NCI-H1417 (cell line): ENCODE data around the gene SLC4A9.
"Not testable (repeated sequence)": the region's sequence is repeated elsewhere in the genome, so short reads cannot be mapped to it uniquely, and the experiment has no call there.

Experiments
- DNase-seq, 3 experiments: peaks; one replicate each; lab custom pipeline; 2025; lab: John Stamatoyannopoulos, UW

Gene SLC4A9

GRCh38 chr5:140399979-140400729, 40.2 kb downstream of the SLC4A9 start:
- DNase-seq, result peak in 1 of 3 experiments; percentile 20

- DNase-seq, result peak; percentile 92 to 97 (median 95)
These were observed 40.9 kb downstream of the SLC4A9 start for GRCh38 chr5:140400730-140401361.

- peak; percentile 97 to 99 (median 98) for DNase-seq
These were observed 41.6 kb downstream of the SLC4A9 start, which contains the start of gene ANKHD1 for GRCh38 chr5:140401362-140402257. Gene ANKHD1 (plus strand): TSS chr5:140401833. CDS start chr5:140401968, 135 bp downstream.

GRCh38 chr5:140402258-140403074, 42.5 kb downstream of the SLC4A9 start:
- DNase-seq, result peak in 2 of 3 experiments; percentile 38 to 56

DNA sequence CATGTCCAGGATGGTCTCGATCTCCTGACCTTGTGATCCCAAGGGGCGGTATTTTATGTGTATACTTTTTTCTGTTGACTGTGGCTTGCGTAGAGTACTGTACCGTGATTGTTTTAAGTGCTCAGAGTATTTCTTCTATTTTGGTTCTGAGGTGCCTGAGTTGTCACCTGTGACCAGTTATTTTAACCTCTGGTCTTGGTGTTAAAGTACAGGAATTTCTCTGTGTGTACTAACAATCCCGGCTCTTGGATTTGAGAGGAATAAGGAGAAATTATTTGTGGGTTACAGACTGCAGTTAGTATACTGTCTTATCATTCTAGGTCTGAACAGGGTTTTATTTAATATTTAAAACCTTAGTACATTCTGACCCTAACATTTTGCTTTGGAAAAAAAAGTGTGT, 43.6 kb downstream of the SLC4A9 start:
- DNase-seq, result no peak

GRCh38 chr5:140408750-140409241, 48.8 kb downstream of the SLC4A9 start:
- DNase-seq, result peak in 1 of 3 experiments; percentile 6

GRCh38 chr5:140413230-140413629, 53.2 kb downstream of the SLC4A9 start:
- no peak for DNase-seq

GRCh38 chr5:140417235-140417634, 57.2 kb downstream of the SLC4A9 start:
- no peak for DNase-seq

DNA sequence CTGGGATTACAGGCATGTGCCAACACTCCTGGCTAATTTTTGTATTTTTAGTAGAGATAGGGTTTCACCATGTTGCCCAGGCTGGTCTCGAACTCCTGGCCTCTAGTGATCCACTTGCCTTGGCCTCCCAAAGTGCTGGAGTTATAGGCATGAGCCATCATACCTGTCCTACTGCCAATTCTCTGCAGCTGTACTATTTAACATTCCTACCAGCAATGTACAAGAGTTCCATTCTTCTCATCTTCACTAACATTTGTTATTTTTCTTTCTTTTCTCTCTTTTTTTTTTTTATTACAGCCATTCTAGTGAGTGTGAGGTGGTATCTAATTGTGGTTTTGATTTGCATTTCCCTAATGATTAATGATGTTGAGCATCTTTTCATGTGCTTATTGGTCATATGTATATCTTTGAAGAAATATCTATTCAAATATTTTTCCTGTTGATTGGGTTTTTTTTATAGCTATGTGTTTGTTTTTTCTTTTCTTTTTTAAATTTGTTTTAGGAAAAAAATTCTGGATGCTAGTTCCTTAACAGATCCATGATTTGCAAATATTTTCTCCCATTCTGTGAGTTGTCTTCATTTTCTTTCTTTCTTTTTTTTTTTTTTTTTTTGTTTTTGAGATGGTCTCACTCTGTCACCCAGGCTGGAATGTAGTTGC, 59.0 kb downstream of the SLC4A9 start:
- DNase-seq, result no peak

DNA sequence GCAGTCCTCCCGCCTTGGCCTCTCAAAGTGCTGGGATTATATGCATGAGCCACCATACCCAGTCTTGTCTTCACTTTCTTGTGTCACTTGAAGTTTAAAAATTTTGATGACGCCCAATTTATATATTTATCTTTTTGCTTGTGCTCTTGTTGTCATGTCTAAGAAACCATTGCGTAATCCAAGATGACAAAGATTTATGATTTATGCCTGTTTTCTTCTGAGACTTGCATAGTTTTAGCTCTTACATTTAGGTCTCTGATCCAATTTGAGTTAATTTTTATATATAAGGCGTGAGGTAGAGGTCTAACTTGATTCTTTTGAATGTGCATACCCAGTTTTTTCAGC, 60.2 kb downstream of the SLC4A9 start:
- no peak for DNase-seq

DNA sequence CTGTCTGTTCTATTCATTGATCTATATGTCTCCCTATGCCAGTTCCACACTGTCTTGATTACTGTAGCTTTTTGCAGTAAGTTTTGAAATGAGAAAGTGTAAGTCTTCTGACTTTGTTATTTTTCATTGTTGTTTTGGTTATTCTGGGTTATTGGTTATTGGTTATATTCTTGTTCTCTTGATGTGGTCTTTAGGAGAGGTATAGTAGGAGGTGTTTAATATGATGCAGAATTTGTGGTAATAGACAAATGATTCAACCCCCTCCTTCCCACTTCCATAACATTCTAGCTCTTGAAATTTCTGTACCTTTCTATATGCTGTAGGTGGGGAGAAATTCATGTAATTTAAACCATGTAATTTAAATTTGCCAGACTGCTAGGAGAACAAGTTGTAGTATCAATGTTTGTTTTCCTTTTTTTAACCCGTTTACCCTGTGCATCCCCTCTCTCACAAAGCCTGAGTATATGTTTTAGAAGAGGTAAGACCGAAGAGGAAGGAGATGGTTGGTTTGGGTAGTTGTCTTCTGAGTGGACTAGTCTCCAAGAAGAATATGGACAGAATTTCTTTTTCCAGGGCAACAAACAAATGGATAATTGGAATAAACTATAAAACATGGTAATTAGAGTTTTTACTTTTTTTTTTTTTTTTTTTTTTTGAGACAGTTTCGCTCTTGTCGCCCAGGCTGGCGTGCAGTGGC, 60.8 kb downstream of the SLC4A9 start:
- no peak for DNase-seq

GRCh38 chr5:140421375-140421774, 61.4 kb downstream of the SLC4A9 start:
- not testable (repeated sequence) for DNase-seq

DNA sequence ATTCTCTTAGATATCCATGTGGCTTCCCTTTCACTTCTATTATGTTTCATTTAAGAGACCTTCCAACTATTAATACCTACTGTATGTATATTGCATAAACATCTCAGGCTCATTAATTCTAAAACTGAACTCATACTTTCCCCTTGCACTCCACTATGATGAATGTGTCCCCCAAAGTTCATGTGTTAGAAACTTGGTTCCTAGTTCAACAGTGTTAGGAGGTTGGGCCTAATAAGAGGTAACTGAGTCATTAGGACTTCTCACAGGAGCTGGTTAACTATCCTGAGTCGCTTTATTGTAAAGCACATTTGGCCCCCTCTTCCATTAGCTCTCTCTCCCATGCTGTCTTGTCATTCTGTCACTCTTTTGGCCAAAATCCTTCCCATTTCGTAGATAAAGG, 63.6 kb downstream of the SLC4A9 start:
- no peak for DNase-seq

DNA sequence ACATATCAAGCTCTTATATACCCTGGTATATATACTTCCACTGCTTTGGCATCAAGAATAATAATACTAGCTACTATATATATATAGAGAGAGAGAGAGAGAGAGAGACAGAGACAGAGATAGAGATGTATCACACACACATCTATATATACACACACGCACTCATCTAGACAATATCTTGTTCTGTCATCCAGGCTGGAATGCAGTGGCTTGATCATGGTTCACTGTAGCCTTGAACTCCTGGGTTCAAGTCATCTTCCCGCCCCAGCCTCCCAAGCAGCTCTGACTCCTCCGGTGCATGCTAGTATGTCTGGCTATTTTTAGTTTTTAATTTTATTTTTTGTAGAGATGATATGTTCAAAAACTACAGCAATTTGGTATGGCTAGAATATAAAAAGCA, 64.1 kb downstream of the SLC4A9 start:
- no peak for DNase-seq
